Thymus (tissue), 11 donors: Measurements from ENCODE around the gene PDIA5. TPM values are rescaled to one million over a fixed set of nuclear protein-coding genes. Genes with fewer than 3 reads are reported as not detected.

Experiments
- DNase-seq, 9 donors: peaks; one replicate each; pipeline ENCODE4 v3.0.0-alpha.2; 2013; ENCODE audit warnings: low spot score in 9 of 9, low read depth in 6 of 9, missing footprints in 1 of 9
- H3K27ac ChIP-seq, 2 donors: one replicate each; pipeline ENCODE4 v1.5.1; 2013; ENCODE audit warnings: control low read depth in 1 of 2, low read depth in 1 of 2, low read length in 1 of 2, mild to moderate bottlenecking in 1 of 2, moderate library complexity in 1 of 2
- H3K27me3 ChIP-seq, 2 donors: one replicate each; pipeline ENCODE4 v1.5.1; 2013; ENCODE audit warnings: low read length in 1 of 2; ENCODE audit not compliant: control insufficient read depth in 2 of 2, insufficient read depth in 1 of 2
- H3K36me3 ChIP-seq, 2 donors: one replicate each; pipeline ENCODE4 v1.5.1; 2013; ENCODE audit warnings: low read length in 1 of 2, mild to moderate bottlenecking in 1 of 2, moderate library complexity in 1 of 2; ENCODE audit not compliant: control insufficient read depth in 2 of 2, insufficient read depth in 2 of 2
- H3K4me1 ChIP-seq, 2 donors: one replicate each; pipeline ENCODE4 v1.5.1; 2013; ENCODE audit warnings: low read length in 2 of 2; ENCODE audit not compliant: control insufficient read depth in 2 of 2, insufficient read depth in 2 of 2
- H3K4me3 ChIP-seq, 2 donors: one replicate each; pipeline ENCODE4 v1.5.1; 2013; ENCODE audit warnings: low read length in 2 of 2, control low read depth in 1 of 2, mild to moderate bottlenecking in 1 of 2
- H3K9me3 ChIP-seq, 2 donors: one replicate each; pipeline ENCODE4 v1.5.1; 2013; ENCODE audit warnings: low read length in 1 of 2, mild to moderate bottlenecking in 1 of 2; ENCODE audit not compliant: control insufficient read depth in 2 of 2, insufficient read depth in 1 of 2
- WGBS: extraction: QIAGEN DNeasy Blood & Tissue Kit; methylation state at CpG from one replicate; pipeline ENCODE4 v1.1.7; 2013; 5-methylcytosine and 5-hydroxymethylcytosine counted together
- polyA plus RNA-seq: library from polyadenylated mRNA; stranded (reverse); fragments of 200-250 nt; gene quantifications from one replicate; pipeline ENCODE4 v1.2.3, GENCODE V29; 2013
- total RNA-seq: library from RNA; stranded (reverse); fragments of 120-200 nt; gene quantifications from one replicate; pipeline ENCODE4 v1.2.4, GENCODE V29; 2013
- donor health status: healthy.

The PDIA5 gene
- total and polyA plus RNA-seq, 2 donors, result 6.1 to 7.7 TPM

DNA sequence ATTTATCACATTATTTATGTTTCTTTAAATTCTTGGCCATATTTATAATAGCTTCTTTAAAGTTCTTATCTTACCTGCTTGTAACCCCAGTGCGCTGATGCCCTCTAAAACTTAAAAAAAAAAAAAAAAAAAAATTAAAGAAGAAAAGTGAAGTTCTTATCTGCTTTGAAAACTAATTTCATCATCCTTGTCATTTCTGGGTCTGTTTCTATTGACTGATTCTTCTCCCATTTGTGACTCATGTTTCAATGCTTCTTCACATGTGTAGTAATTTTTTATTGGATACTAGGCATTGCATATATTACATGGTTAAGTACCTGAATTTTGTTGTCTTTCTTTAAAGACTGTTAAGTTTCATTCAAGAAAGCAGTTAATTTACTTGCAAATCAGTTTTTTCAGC, 131.5 kb downstream of the PDIA5 start:
- Histone ChIP-seq H3K4me3 (no peak overlapping the region), H3K27me3 (no peaks in the 10 kb centered on the region), H3K4me1 (peaks cover 8 to 13% of the 10 kb centered on the region in 2 donors), H3K9me3 (peaks cover 0 to 5% of the 10 kb centered on the region in 2 donors), H3K36me3 (no peaks in the 10 kb centered on the region), H3K27ac (no peak overlapping the region)
- 96% methylated on average over 1 of the region's 1 CpG for WGBS
- DNase-seq, result no peak

DNA sequence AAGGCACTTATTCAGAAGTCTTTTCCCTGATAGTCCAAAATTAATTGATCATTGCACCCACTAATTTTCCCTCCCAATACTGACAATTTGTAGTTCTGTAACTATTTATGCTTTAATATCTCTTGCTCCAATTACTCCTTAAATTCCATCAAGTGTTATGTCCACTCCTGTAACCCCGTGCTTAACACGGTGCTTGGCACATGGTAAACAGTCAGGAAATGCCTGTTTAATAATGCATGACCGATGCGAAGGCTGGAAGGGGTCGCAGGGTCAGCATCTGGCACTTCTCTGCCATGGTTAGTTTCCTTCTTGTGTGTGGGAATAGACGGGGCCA, 134.4 kb downstream of the PDIA5 start:
- peak in 1 of 9 donors; percentile 3 for DNase-seq
- Histone ChIP-seq H3K36me3 (peaks cover 0 to 2% of the 10 kb centered on the region in 2 donors), H3K4me3 (peak overlapping the region; percentile 82 to 87), H3K4me1 (peaks cover 8 to 13% of the 10 kb centered on the region in 2 donors), H3K27ac (peak overlapping the region; percentile 80 to 89), H3K9me3 (peaks cover 0 to 5% of the 10 kb centered on the region in 2 donors), H3K27me3 (no peaks in the 10 kb centered on the region)
- 8% methylated on average over 6 of the region's 6 CpGs for WGBS

DNA sequence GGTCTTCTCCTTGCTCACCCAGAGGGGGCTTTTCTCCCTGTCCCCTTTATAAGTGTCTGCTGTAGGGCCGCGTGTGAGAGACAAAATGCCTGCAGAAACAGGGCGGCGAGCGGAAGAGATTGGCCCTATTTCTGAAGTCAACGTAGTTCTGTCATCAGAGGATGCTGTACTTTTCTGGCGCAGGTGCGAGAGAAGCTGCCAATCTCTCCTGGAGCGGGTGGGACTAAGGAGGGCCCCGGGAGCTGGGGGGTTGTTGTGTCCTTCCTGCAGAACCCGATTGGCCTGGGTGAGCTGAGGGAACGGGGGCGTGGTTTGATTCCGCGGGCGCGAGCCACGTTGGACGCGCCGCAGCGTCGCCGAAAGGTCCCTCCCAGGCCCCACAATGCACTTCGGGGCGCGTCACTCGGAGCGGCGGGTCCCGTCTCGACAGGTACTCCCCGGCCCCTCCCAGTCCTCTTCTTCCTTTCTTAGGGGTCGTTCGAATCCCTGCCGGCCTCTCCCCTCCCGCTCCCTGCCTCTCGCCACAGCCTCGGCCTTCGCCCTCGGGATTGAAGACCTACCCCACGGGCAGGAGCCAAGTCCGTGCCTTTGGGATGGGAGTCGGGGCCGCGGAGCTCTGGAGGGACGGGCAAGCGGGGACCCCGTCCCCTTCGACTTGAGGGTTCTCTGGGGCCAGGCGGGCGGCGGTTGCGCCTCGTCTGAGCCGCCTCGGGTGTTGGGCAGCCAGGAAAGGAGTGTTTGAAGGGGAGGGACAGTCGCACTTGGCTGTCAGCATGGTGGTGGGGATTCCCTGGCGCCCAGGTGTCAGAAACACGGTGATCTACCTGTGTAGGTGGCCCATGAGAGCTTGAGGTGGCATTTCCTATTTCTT, 135.0 kb downstream of the PDIA5 start, which contains the start of gene SEC22A:
Gene SEC22A (plus strand): TSS at position 387 of the 871 bp plus-strand sequence. CDS start 7,275 bp downstream, outside the sequence.
- H3K4me1 ChIP-seq, result peaks cover 8 to 13% of the 10 kb centered on the region in 2 donors
- peak; percentile 88 to 98 (median 94) for DNase-seq
- peak within 1 kb of the TSS; percentile 82 to 87 for H3K4me3 ChIP-seq
- H3K9me3 ChIP-seq, result peaks cover 0 to 5% of the 10 kb centered on the region in 2 donors
- H3K36me3 ChIP-seq, result peaks cover 0 to 2% of the 10 kb centered on the region in 2 donors
- under 1% methylated on average over 60 of the region's 60 CpGs for WGBS
- H3K27me3 ChIP-seq, result no peaks in the 10 kb centered on the region
- peak within 1 kb of the TSS; percentile 84 to 89 for H3K27ac ChIP-seq

DNA sequence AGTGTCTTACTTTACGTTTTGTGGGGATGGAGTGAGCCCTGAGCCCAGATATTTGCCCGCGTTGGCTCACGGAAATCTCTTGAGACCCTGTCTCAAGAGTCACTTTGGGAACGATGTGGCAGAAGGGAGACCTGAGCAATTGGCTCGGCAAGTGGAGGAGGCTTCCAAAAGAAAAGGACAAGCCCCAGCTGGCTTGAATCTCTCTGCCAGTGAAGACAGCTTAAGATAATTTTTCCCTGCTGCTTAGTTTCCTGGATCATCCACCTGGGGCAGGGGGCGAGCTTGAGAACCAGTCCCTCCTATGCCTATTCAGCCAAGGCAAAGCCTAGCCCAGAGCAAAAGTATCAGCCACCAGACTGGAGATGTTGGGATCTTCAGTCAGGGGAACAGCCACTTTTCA, 135.6 kb downstream of the PDIA5 start:
- Histone ChIP-seq H3K27me3 (no peaks in the 10 kb centered on the region), H3K27ac (peak overlapping the region; percentile 84 to 88), H3K36me3 (peaks cover 0 to 2% of the 10 kb centered on the region in 2 donors), H3K9me3 (peaks cover 0 to 5% of the 10 kb centered on the region in 2 donors), H3K4me1 (peaks cover 8 to 13% of the 10 kb centered on the region in 2 donors), H3K4me3 (peak overlapping the region; percentile 82 to 87)
- DNase-seq, result peak in 3 of 9 donors; percentile 3 to 9 (median 7)
- 6% methylated on average over 7 of the region's 7 CpGs for WGBS

Other genes with a start within 250 kb of the PDIA5 start
- 0.99 TPM for gene SEMA5B, start 39.3 kb upstream of the PDIA5 start, total RNA-seq
- 0.46 TPM for gene SEMA5B, start 39.3 kb upstream of the PDIA5 start, polyA plus RNA-seq
- 23.2 TPM for gene SEC22A, start 134.9 kb downstream of the PDIA5 start, total RNA-seq
- 15.8 TPM for gene SEC22A, start 134.9 kb downstream of the PDIA5 start, polyA plus RNA-seq